DND-41 (cell line): ENCODE measurements around the gene RPN2.

Source experiments
- ATAC-seq: fragments of 200-7000 bp; cut with Tn5 transposase; 3 replicates; pipeline ENCODE4 v1.9.1; 2021; ENCODE audit warnings: low read depth; ENCODE audit not compliant: insufficient read depth
- DNase-seq: peaks from one replicate; pipeline ENCODE4 v3.0.0-alpha.2; 2020
- H2AFZ ChIP-seq: 2 replicates; pipeline ENCODE4 v1.6.0; 2012; ENCODE audit warnings: low read depth, low read length
- H3K27ac ChIP-seq: 2 replicates; pipeline ENCODE4 v1.5.1; 2012; ENCODE audit warnings: low read length, inconsistent platforms
- H3K27me3 ChIP-seq: fragments of 200-600 bp; sonication (generic); 2 replicates; pipeline ENCODE4 v1.6.0; 2012; ENCODE audit warnings: low read length, mild to moderate bottlenecking, inconsistent platforms; ENCODE audit not compliant: insufficient read depth, poor library complexity
- H3K36me3 ChIP-seq: 2 replicates; pipeline ENCODE4 v1.5.1; 2012; ENCODE audit warnings: low read length, inconsistent platforms; ENCODE audit not compliant: insufficient read depth
- H3K4me1 ChIP-seq: 2 replicates; pipeline ENCODE4 v1.5.1; 2012; ENCODE audit warnings: mild to moderate bottlenecking, low read length; ENCODE audit not compliant: insufficient read depth
- H3K4me2 ChIP-seq: 2 replicates; pipeline ENCODE4 v1.6.0; 2012; ENCODE audit warnings: mild to moderate bottlenecking, moderate library complexity, low read length, inconsistent platforms; ENCODE audit not compliant: insufficient read depth
- H3K4me3 ChIP-seq, 2 experiments: fragments of 200-600 bp in 1 of 2; shearing (Covaris generic) in 1 of 2; 2 replicates each; pipeline ENCODE4 v1.5.1; 2012 to 2016; ENCODE audit warnings: inconsistent platforms in 2 of 2, low read length in 2 of 2, mild to moderate bottlenecking in 2 of 2, low read depth in 1 of 2, moderate library complexity in 1 of 2
- H3K79me2 ChIP-seq: 2 replicates; pipeline ENCODE4 v1.6.0; 2012; ENCODE audit warnings: low read length, inconsistent platforms; ENCODE audit not compliant: insufficient read depth
- H3K9ac ChIP-seq: 2 replicates; pipeline ENCODE4 v1.6.0; 2012; ENCODE audit warnings: low read depth, mild to moderate bottlenecking, inconsistent platforms, low read length, moderate library complexity
- H3K9me3 ChIP-seq: 2 replicates; pipeline ENCODE4 v1.5.1; 2012; ENCODE audit warnings: low read length, moderate library complexity, mild to moderate bottlenecking, inconsistent platforms; ENCODE audit not compliant: insufficient read depth, severe bottlenecking
- H4K20me1 ChIP-seq: 2 replicates; pipeline ENCODE4 v1.6.0; 2012; ENCODE audit warnings: low read length; ENCODE audit not compliant: insufficient read depth
- EZH2 ChIP-seq: IDR thresholded peaks from 3 replicates; pipeline ENCODE4 v1.6.1; 2012; ENCODE audit warnings: borderline replicate concordance, low read depth, mild to moderate bottlenecking, moderate library complexity, low read length, inconsistent platforms; ENCODE audit not compliant: severe bottlenecking
- TF ChIP-seq, protein P1 (sequence below): IDR thresholded peaks from 2 replicates; pipeline ENCODE4 v1.5.1; 2012; ENCODE audit warnings: borderline replicate concordance, low read length, moderate library complexity, mild to moderate bottlenecking; ENCODE audit not compliant: poor library complexity, severe bottlenecking; ENCODE audit errors: extremely low read depth

Gene RPN2

DNA sequence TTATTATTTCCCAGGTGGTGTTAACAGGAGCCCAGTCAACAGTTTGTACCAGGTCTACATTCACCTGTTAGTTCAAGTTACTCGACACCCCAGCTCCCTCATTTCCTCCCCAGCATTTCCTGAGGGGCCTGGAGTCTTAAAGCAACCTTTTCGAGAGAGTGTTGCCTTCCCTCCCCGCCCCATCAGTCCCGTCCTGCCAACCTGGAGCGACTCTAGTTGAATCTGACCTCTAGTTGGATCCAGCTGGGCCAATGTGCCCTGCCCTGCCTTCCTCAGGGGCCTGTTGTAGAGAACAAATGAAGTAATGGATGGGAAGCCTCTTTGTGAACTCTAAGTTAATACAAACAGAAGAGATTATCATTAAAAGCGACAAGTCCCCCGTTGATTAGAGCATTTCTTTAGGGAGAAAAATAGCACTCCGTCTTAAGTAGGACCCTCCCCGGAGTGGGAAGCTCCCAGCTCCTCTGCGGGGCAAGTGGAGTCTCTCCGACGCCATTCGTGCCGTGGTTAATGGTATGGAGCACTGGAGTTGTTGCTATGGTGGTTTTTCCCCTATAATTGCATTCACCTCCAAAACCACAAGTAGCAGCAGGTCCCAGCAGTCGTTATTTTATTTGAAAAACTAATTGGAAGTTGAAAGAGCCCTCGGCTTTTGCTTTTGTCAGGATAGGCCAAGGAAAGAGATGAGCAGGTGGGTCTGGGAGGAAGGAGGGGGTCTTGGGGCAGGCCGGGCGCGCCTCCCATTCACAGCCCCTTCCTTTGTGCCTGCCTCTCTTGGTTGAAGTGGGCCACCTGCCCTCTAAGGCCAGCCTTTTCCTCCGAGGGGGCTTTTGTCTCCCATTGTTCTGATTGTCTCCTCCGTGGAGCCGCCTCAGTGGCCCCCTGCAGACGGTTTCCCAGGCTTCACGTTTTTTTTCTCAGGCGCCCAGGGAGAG, 66.4 kb downstream of the RPN2 start:
- no peak overlapping the region for H3K27ac ChIP-seq
- H3K4me2 ChIP-seq: no peak overlapping the region
- H3K79me2 ChIP-seq: no peaks in the 10 kb centered on the region
- no peaks in the 10 kb centered on the region for H3K4me1 ChIP-seq
- H2AFZ ChIP-seq: no peak overlapping the region
- no peak overlapping the region for H3K4me3 ChIP-seq
- no peaks in the 10 kb centered on the region for H3K27me3 ChIP-seq
- DNase-seq (no peak), ATAC-seq (no peak)
- 0 out of 2 replicates have a peak, but pooled peaks cover 4% of the 10 kb centered on the region for H4K20me1 ChIP-seq
- H3K36me3 ChIP-seq: peaks cover 36% of the 10 kb centered on the region
- H3K9ac ChIP-seq: no peak overlapping the region
- TF ChIP-seq, protein P1, sequence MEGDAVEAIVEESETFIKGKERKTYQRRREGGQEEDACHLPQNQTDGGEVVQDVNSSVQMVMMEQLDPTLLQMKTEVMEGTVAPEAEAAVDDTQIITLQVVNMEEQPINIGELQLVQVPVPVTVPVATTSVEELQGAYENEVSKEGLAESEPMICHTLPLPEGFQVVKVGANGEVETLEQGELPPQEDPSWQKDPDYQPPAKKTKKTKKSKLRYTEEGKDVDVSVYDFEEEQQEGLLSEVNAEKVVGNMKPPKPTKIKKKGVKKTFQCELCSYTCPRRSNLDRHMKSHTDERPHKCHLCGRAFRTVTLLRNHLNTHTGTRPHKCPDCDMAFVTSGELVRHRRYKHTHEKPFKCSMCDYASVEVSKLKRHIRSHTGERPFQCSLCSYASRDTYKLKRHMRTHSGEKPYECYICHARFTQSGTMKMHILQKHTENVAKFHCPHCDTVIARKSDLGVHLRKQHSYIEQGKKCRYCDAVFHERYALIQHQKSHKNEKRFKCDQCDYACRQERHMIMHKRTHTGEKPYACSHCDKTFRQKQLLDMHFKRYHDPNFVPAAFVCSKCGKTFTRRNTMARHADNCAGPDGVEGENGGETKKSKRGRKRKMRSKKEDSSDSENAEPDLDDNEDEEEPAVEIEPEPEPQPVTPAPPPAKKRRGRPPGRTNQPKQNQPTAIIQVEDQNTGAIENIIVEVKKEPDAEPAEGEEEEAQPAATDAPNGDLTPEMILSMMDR: no peak
- no peak for TF ChIP-seq EZH2
- H3K9me3 ChIP-seq: no peaks in the 10 kb centered on the region

DNA sequence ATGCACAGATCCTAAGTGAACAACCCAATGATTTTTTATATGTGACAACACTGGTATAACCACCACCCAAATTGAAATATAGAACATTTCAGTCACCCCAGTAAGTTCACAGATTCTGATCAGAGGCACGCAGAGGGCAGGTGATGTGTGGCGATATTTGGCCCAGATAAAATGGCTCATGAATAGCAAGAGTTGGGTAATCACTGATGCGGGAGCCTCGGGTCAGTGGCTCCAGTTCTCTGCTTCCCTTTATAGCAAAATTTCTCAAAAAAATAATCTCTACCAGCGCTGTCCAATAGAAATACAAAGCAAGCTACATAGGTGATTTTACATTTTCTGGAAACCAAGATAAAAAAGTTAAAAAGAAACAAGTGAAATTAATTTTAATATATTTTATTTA, 67.6 kb downstream of the RPN2 start:
- peaks cover 24% of the 10 kb centered on the region for H3K36me3 ChIP-seq
- TF ChIP-seq, protein P1: no peak
- no peak overlapping the region for H2AFZ ChIP-seq
- no peaks in the 10 kb centered on the region for H3K27me3 ChIP-seq
- no peak overlapping the region for H3K9ac ChIP-seq
- no peaks in the 10 kb centered on the region for H3K4me1 ChIP-seq
- no peaks in the 10 kb centered on the region for H3K9me3 ChIP-seq
- no peak overlapping the region for H3K4me3 ChIP-seq
- ATAC-seq (no peak), DNase-seq (no peak)
- no peaks in the 10 kb centered on the region for H3K79me2 ChIP-seq
- H3K4me2 ChIP-seq: no peak overlapping the region
- 0 out of 2 replicates have a peak, but pooled peaks cover 4% of the 10 kb centered on the region for H4K20me1 ChIP-seq
- H3K27ac ChIP-seq: no peak overlapping the region

DNA sequence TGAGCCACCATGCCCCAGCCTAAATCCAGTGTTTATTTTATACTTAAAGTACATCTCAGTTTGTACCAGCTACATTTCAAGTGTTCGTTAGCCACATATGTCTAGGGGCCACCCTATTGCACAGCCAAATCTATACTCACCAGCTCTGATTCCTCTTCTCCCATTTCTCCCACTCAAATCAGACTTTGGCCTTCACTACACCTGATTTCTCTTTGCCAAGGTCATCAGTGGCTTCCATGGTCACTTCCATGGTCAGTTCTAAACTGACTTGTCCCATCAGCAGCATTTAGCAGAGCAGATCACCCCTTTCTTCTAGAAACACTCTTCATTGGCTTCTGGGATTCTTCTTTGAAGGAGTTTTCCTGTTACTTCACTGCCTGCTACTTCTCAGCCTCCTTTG, 68.4 kb downstream of the RPN2 start:
- TF ChIP-seq, protein P1: no peak
- H3K27me3 ChIP-seq: no peaks in the 10 kb centered on the region
- no peak for DNase-seq

More for the DNA sequence above, 68.4 kb downstream of the RPN2 start:
- H3K9ac ChIP-seq: no peak overlapping the region
- H3K4me1 ChIP-seq: no peaks in the 10 kb centered on the region
- no peak overlapping the region for H3K4me3 ChIP-seq
- peaks cover 16% of the 10 kb centered on the region for H3K36me3 ChIP-seq
- H3K27ac ChIP-seq: no peak overlapping the region
- no peak overlapping the region for H2AFZ ChIP-seq
- H3K4me2 ChIP-seq: no peak overlapping the region
- no peak for ATAC-seq
- 0 out of 2 replicates have a peak, but pooled peaks cover 4% of the 10 kb centered on the region for H4K20me1 ChIP-seq
- no peaks in the 10 kb centered on the region for H3K79me2 ChIP-seq
- H3K9me3 ChIP-seq: no peaks in the 10 kb centered on the region
